BLaER1 (cell line): ENCODE measurements around the gene PLXNA4.

Experiments used
- H3K27ac ChIP-seq: shearing (Covaris generic); formaldehyde crosslinking; 2 replicates; pipeline ENCODE4 v1.8.1; 2022
- H3K27me3 ChIP-seq: shearing (Covaris generic); formaldehyde crosslinking; 2 replicates; pipeline ENCODE4 v1.8.1; 2022
- H3K36me3 ChIP-seq: shearing (Covaris generic); formaldehyde crosslinking; 2 replicates; pipeline ENCODE4 v1.8.1; 2022
- H3K4me1 ChIP-seq: shearing (Covaris generic); formaldehyde crosslinking; 2 replicates; pipeline ENCODE4 v1.8.1; 2022
- H3K4me2 ChIP-seq: shearing (Covaris generic); formaldehyde crosslinking; 2 replicates; pipeline ENCODE4 v1.8.1; 2022
- H3K4me3 ChIP-seq: shearing (Covaris generic); formaldehyde crosslinking; 2 replicates; pipeline ENCODE4 v1.8.1; 2022
- H3K9ac ChIP-seq: shearing (Covaris generic); formaldehyde crosslinking; 2 replicates; pipeline ENCODE4 v1.8.1; 2022
- H3K9me3 ChIP-seq: shearing (Covaris generic); formaldehyde crosslinking; 2 replicates; pipeline ENCODE4 v1.8.1; 2022
- H4K20me1 ChIP-seq: shearing (Covaris generic); formaldehyde crosslinking; 2 replicates; pipeline ENCODE4 v1.8.1; 2022
- Cebpa-rat ChIP-seq: shearing (Covaris generic); IDR thresholded peaks from 2 replicates; pipeline ENCODE4 v1.8.1; 2022

The PLXNA4 gene

GRCh38 chr7:132280335-132280734 is 295.9 kb downstream of the PLXNA4 start:
- H3K4me3 ChIP-seq = no peak overlapping the region
- H3K36me3 ChIP-seq = no peaks in the 10 kb centered on the region
- no peaks in the 10 kb centered on the region for H3K27me3 ChIP-seq
- TF ChIP-seq Cebpa-rat = no peak
- H3K9me3 ChIP-seq = no peaks in the 10 kb centered on the region
- H4K20me1 ChIP-seq = no peaks in the 10 kb centered on the region
- H3K9ac ChIP-seq = no peak overlapping the region
- no peaks in the 10 kb centered on the region for H3K4me1 ChIP-seq
- no peak overlapping the region for H3K4me2 ChIP-seq
- H3K27ac ChIP-seq = no peak overlapping the region

DNA sequence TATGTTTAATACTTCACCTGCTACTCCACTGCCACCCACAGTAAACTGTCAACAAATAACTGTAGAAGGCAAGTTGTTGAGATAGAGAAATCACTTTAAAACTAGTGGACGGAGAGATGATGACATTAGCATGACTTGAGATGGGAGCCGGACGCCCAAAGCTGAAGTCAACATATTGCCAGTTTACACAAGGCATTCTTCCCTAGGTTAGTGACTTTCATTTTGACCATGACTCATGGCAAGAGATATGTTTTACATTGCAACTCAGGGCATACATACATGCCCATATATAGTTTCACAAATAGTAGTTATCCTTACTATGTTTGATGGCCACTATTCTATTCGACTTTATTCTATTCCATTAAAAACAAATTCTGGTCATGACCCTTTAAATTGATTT is 296.6 kb downstream of the PLXNA4 start:
- no peaks in the 10 kb centered on the region for H3K4me1 ChIP-seq

DNA sequence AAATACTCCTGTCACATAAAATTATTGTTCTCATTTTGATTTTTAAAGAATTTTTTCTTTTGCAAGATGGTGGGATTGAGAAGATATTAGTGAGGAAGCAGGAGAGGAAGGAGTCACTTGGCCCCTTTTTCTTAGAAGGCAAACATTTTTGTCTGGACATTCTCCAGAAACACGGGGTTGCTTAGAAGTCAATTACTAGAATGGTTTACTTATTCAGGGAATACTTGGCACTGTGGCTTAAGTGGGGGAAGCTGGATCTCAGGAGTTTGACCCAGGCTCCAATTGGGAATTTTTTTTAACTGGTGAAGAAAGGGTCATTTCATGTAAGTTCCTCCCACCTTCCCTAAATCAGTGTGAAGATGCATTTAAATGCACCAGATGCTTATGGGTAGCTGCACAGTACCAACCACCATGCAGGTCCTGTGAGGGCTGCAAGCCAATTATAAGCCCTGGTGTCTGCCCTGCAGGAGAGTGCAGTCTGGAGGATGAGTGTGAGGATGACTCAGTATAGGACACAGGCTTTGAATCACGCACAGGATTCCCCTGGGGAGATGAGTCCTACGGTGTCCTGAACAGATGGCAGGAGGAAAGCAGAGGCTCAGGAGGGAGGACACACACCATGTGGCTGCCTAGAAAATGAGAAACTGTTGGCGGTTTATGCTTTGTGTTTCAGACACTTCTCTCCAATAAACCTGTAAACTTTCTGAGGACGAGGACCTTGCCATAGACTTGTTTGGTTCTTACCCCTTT is 299.1 kb downstream of the PLXNA4 start:
- Histone ChIP-seq H3K4me1 (no peaks in the 10 kb centered on the region), H3K27me3 (no peaks in the 10 kb centered on the region), H4K20me1 (no peaks in the 10 kb centered on the region), H3K9me3 (no peaks in the 10 kb centered on the region), H3K36me3 (no peaks in the 10 kb centered on the region), H3K27ac (no peak overlapping the region), H3K9ac (no peak overlapping the region), H3K4me3 (no peak overlapping the region), H3K4me2 (no peak overlapping the region)
- no peak for TF ChIP-seq Cebpa-rat

More for the DNA sequence above, 296.6 kb downstream of the PLXNA4 start:
- H3K4me2 ChIP-seq = no peak overlapping the region
- H3K4me3 ChIP-seq = no peak overlapping the region
- H4K20me1 ChIP-seq = no peaks in the 10 kb centered on the region
- TF ChIP-seq Cebpa-rat = no peak
- no peak overlapping the region for H3K9ac ChIP-seq
- H3K9me3 ChIP-seq = no peaks in the 10 kb centered on the region
- H3K27me3 ChIP-seq = no peaks in the 10 kb centered on the region
- H3K36me3 ChIP-seq = no peaks in the 10 kb centered on the region
- H3K27ac ChIP-seq = no peak overlapping the region

DNA sequence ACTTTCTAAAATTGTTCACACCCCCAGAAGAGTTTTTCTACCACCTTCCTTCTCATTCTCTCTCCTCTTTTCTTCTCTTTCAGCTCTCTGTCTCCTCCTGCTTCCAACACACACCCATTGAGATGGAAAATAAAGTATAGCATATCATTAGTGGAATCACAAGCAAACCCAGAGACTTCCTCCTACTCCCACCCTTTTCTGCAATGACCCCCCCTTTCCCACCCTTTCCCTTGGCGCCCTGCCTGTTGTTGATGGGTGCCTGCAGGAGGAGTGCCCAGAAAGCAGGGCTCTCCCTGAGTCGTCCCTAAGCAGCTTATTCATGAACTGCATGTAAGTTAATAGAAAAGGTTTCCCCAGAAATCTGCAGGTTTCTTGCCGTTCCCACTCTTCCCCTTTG is 300.0 kb downstream of the PLXNA4 start:
- no peaks in the 10 kb centered on the region for H3K27me3 ChIP-seq
- H3K9me3 ChIP-seq = no peaks in the 10 kb centered on the region
- H3K27ac ChIP-seq = no peak overlapping the region
- H4K20me1 ChIP-seq = no peaks in the 10 kb centered on the region
- no peaks in the 10 kb centered on the region for H3K36me3 ChIP-seq
- no peak overlapping the region for H3K4me2 ChIP-seq
- H3K4me3 ChIP-seq = no peak overlapping the region
- no peaks in the 10 kb centered on the region for H3K4me1 ChIP-seq
- no peak for TF ChIP-seq Cebpa-rat
- no peak overlapping the region for H3K9ac ChIP-seq

DNA sequence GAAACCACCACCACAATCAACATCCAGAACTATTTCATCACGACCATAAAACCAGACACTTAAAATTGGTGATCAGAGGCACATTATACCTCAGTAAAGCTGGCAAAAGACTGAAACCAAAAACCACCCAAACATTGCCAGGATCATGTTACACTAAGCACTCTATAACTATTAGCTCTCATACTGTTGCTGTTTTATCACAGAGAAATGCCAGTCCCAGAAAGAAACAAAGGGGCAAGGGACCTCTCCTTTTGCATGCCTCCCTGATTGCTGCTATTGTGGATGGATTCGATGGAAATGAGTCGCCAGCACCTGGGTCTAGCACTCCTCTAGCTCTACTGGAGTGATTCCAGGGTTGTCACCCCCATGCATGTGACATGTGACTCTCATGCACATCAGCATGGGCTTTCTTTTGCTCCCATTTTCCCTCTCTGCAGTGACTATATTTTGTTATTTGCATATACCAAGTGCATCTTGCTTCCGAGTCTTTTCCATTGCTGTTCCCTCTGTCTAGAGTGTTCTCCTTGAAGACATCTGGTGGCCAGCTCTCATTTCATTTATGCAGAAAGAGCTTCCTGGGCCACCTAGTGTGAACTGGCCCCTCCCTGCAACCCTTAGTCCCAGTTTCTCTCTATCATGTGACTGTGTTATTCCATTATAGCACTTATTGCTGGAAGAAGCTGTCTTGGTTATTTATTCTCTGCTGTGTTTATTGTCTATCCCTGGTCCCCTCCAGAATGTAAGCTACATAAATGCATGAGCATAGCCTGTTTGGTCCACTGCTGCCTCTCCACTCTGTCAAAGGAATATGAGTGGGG is 300.6 kb downstream of the PLXNA4 start:
- Histone ChIP-seq H3K27ac (no peak overlapping the region), H3K4me3 (no peak overlapping the region), H3K36me3 (no peaks in the 10 kb centered on the region), H4K20me1 (no peaks in the 10 kb centered on the region), H3K9me3 (no peaks in the 10 kb centered on the region), H3K4me2 (no peak overlapping the region), H3K4me1 (no peaks in the 10 kb centered on the region), H3K27me3 (no peaks in the 10 kb centered on the region), H3K9ac (no peak overlapping the region)
- no peak for TF ChIP-seq Cebpa-rat

DNA sequence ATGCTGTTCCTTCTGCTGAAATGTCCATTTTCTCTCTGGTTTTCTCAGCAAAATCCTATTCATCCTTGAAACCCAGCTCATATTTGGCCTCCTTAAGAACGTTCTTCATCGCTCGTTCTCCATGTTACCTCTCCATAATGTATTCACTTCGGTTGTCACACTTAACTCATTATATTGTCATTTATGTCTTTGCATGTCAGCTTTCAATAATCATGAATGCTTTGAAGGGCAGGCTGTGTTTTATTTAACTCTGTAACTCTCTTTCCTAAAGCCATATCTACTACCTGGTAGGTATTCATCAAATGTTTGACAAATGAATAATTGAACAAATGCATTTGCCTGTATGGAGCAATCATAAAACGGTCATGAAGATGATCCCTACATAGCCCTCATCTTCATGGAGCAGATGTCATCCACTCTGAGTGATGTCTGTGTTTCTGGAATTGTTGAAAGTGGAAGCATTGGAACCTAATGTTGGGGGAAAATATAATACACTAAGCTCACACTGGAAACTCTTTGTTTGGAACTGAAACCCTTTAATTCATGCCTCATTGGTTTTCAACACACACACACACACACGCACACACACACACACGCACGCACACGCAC is 303.4 kb downstream of the PLXNA4 start:
- H3K27ac ChIP-seq = no peak overlapping the region
- no peak overlapping the region for H3K4me2 ChIP-seq
- H3K9ac ChIP-seq = no peak overlapping the region
- no peak overlapping the region for H3K4me3 ChIP-seq
- no peaks in the 10 kb centered on the region for H3K36me3 ChIP-seq
- H3K9me3 ChIP-seq = no peaks in the 10 kb centered on the region
- H4K20me1 ChIP-seq = no peaks in the 10 kb centered on the region
- no peak for TF ChIP-seq Cebpa-rat
- no peaks in the 10 kb centered on the region for H3K4me1 ChIP-seq
- H3K27me3 ChIP-seq = no peaks in the 10 kb centered on the region

- H3K27ac ChIP-seq = no peak overlapping the region
- no peak overlapping the region for H3K4me2 ChIP-seq
- no peaks in the 10 kb centered on the region for H4K20me1 ChIP-seq
- no peaks in the 10 kb centered on the region for H3K36me3 ChIP-seq
- TF ChIP-seq Cebpa-rat = no peak
- no peaks in the 10 kb centered on the region for H3K4me1 ChIP-seq
- H3K9me3 ChIP-seq = no peaks in the 10 kb centered on the region
- no peaks in the 10 kb centered on the region for H3K27me3 ChIP-seq
- no peak overlapping the region for H3K9ac ChIP-seq
- H3K4me3 ChIP-seq = no peak overlapping the region
Observed at GRCh38 chr7:132270517-132270916, 305.8 kb downstream of the PLXNA4 start.

DNA sequence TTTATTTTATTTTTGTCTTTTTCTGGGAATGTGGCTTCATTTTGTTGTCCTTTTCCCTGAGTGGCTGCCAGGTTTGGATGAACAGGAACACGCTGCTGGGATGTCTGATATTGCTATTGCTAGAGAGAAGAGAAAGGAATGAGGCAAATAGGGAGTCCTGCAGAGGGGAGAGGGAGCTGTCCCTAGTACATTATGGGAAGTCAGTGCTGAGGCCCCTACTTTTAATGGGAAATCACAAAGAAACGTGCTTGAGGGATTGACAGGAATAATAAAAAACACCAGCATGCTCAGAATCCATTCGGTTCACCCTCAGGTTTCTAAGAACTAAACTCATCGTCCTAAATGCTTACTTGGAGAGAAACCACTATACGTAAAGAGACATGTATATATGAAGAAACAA is 306.6 kb downstream of the PLXNA4 start:
- H3K9me3 ChIP-seq = no peaks in the 10 kb centered on the region
- H3K9ac ChIP-seq = no peak overlapping the region
- H3K4me2 ChIP-seq = no peak overlapping the region
- no peaks in the 10 kb centered on the region for H3K27me3 ChIP-seq
- no peaks in the 10 kb centered on the region for H4K20me1 ChIP-seq
- no peaks in the 10 kb centered on the region for H3K36me3 ChIP-seq
- no peaks in the 10 kb centered on the region for H3K4me1 ChIP-seq
- no peak overlapping the region for H3K27ac ChIP-seq
- no peak for TF ChIP-seq Cebpa-rat
- H3K4me3 ChIP-seq = no peak overlapping the region

DNA sequence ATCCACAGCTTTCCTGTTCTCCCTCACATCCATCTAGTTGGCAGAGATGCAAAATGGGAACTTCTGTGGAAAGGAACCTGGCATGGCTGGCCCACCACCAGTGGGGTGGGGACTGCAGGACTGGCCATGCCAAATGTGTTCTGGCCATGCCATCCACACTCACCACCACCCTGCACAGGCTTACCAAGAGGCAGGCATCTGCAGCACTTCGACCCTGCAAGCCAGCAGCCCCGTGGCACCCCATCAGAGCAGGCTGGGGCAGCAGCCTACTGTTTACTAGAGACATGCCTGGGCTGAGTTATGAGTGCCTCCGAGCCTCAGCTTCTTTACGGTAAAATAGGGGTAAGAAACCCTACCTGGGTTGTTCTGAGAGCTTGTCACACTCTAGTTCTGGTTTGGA is 313.1 kb downstream of the PLXNA4 start:
- Histone ChIP-seq H3K9me3 (no peaks in the 10 kb centered on the region), H3K4me2 (no peak overlapping the region), H3K27ac (no peak overlapping the region), H3K36me3 (no peaks in the 10 kb centered on the region), H3K4me1 (no peaks in the 10 kb centered on the region), H4K20me1 (no peaks in the 10 kb centered on the region), H3K9ac (no peak overlapping the region), H3K4me3 (no peak overlapping the region), H3K27me3 (no peaks in the 10 kb centered on the region)
- no peak for TF ChIP-seq Cebpa-rat

GRCh38 chr7:132262160-132262470 is 314.2 kb downstream of the PLXNA4 start:
- no peaks in the 10 kb centered on the region for H4K20me1 ChIP-seq
- H3K4me2 ChIP-seq = no peak overlapping the region
- H3K9me3 ChIP-seq = no peaks in the 10 kb centered on the region
- no peak overlapping the region for H3K4me3 ChIP-seq
- no peaks in the 10 kb centered on the region for H3K27me3 ChIP-seq
- no peaks in the 10 kb centered on the region for H3K4me1 ChIP-seq
- no peak for TF ChIP-seq Cebpa-rat
- H3K27ac ChIP-seq = no peak overlapping the region
- H3K36me3 ChIP-seq = no peaks in the 10 kb centered on the region
- no peak overlapping the region for H3K9ac ChIP-seq
